Muscle layer of duodenum (tissue), 2 donors: Measurements from ENCODE around the gene SPZ1.
"Not testable (repeated sequence)": the region's sequence is repeated elsewhere in the genome, so short reads cannot be mapped to it uniquely, and the experiment has no call there.

Source experiments
- H3K27ac ChIP-seq: one replicate; pipeline ENCODE4 v1.7.0; 2013; ENCODE audit warnings: mild to moderate bottlenecking, low read length
- H3K27me3 ChIP-seq: one replicate; pipeline ENCODE4 v1.7.0; 2013; ENCODE audit warnings: low read depth, mild to moderate bottlenecking, control low read depth, low read length
- H3K36me3 ChIP-seq, 2 donors: one replicate each; pipeline ENCODE4 v1.7.0; 2013; ENCODE audit warnings: low read length in 2 of 2, control low read depth in 1 of 2, mild to moderate bottlenecking in 1 of 2; ENCODE audit not compliant: insufficient read depth in 2 of 2, control insufficient read depth in 1 of 2
- H3K4me1 ChIP-seq, 2 donors: one replicate each; pipeline ENCODE4 v1.7.0; 2013; ENCODE audit warnings: low read length in 2 of 2, mild to moderate bottlenecking in 2 of 2, control low read depth in 1 of 2, moderate library complexity in 1 of 2; ENCODE audit not compliant: insufficient read depth in 2 of 2, control insufficient read depth in 1 of 2
- H3K4me3 ChIP-seq, 2 donors: one replicate each; pipeline ENCODE4 v1.7.0; 2013; ENCODE audit warnings: low read length in 2 of 2, low read depth in 1 of 2, mild to moderate bottlenecking in 1 of 2
- H3K9me3 ChIP-seq, 2 donors: one replicate each; pipeline ENCODE4 v1.7.0; 2013; ENCODE audit warnings: low read length in 2 of 2, control low read depth in 1 of 2, mild to moderate bottlenecking in 1 of 2; ENCODE audit not compliant: control insufficient read depth in 1 of 2
- donor health status: healthy.

Gene SPZ1

DNA sequence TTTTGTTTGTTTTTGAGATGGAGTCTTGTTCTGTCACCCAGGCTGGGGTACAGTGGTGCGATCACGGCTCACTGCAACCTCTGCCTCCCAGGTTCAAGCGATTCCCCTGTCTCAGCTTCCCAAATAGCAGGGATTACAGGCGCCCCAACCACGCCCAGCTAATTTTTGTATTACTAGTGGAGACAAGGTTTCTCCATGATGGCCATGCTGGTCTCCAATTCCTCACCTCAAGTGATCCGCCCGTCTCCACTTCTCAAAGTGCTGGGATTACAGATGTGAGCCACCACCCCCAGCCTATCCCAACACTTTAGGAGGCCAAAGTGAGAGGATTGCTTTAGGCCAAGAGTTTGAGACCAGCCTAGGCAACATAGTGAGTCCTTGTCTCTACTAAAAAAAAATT, 19.3 kb downstream of the SPZ1 start:
- no peaks in the 10 kb centered on the region for H3K4me1 ChIP-seq
- no peaks in the 10 kb centered on the region for H3K36me3 ChIP-seq
- no peak overlapping the region for H3K4me3 ChIP-seq
- H3K27me3 ChIP-seq, result no peaks in the 10 kb centered on the region
- H3K9me3 ChIP-seq, result no peaks in the 10 kb centered on the region
- H3K27ac ChIP-seq, result no peak overlapping the region

DNA sequence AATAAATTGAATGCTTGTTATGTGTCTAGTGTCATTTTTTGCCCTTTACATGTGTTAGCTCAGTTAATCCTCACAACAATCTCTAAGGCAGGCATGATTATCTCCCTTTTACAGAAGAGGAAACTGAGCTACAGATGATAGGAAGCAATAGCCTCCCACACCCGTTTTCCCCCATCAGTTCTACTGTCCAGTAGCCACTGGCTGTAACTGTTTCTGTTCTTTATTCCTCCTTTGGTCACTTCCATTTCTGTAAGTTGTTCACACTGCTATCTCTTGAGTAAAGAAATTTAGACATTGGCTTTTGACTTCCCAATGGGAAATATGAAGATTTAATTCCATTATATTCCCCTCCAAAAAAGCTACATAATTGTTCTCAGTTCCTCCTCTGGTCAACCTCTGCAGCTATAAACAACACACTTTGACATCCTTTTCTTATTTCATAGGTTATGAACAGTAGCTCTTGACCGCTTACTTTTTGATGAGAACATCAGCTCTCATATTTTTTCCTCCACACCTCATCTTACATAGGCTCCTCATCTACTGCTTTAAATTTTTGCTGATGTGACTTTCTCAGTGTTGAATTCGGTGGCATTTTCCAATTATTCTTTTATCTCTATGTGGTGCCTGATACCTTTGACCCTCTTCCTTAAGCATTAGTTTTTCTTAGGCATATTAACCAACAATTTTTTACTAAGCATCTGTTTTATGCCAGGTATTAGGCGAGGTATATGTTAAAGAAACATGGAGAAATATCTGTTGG, 21.4 kb downstream of the SPZ1 start:
- Histone ChIP-seq H3K9me3 (no peaks in the 10 kb centered on the region), H3K4me3 (no peak overlapping the region), H3K36me3 (no peaks in the 10 kb centered on the region), H3K27ac (no peak overlapping the region), H3K4me1 (no peaks in the 10 kb centered on the region), H3K27me3 (no peaks in the 10 kb centered on the region)

- H3K9me3 ChIP-seq, result no peaks in the 10 kb centered on the region
- H3K27me3 ChIP-seq, result no peaks in the 10 kb centered on the region
- H3K27ac ChIP-seq, result no peak overlapping the region
Observed at GRCh38 chr5:80343067-80343466, 23.3 kb downstream of the SPZ1 start.

DNA sequence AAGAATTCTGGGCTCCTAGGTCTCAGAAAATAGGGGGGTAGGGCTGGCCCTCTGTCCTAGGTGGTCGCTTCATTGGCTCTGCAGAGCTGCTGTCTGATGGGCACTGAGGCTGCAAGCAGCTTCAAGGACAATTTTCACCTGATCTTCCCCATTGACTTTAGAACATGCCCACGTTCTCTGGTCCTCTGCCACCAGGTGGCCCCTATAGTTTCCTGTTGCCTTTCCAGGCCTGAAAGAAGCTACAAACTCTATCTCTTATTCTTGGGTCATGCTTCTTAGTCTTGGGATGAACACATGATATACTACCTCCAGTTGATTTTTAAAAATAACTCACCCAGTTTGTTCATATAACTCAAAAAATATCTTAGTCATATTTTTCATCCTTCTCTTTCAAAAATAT, 26.3 kb downstream of the SPZ1 start:
- Histone ChIP-seq H3K36me3 (no peaks in the 10 kb centered on the region), H3K9me3 (no peaks in the 10 kb centered on the region), H3K4me1 (no peaks in the 10 kb centered on the region), H3K4me3 (no peak overlapping the region), H3K27me3 (no peaks in the 10 kb centered on the region), H3K27ac (no peak overlapping the region)

More at GRCh38 chr5:80343067-80343466, 23.3 kb downstream of the SPZ1 start:
- no peak overlapping the region for H3K4me3 ChIP-seq
- no peaks in the 10 kb centered on the region for H3K36me3 ChIP-seq
- no peaks in the 10 kb centered on the region for H3K4me1 ChIP-seq

- H3K36me3 ChIP-seq, result no peaks in the 10 kb centered on the region
- no peak overlapping the region for H3K27ac ChIP-seq
- no peaks in the 10 kb centered on the region for H3K4me1 ChIP-seq
- H3K4me3 ChIP-seq, result no peak overlapping the region
- H3K27me3 ChIP-seq, result no peaks in the 10 kb centered on the region
- H3K9me3 ChIP-seq, result no peaks in the 10 kb centered on the region
Observed at GRCh38 chr5:80348171-80348570, 28.4 kb downstream of the SPZ1 start.

DNA sequence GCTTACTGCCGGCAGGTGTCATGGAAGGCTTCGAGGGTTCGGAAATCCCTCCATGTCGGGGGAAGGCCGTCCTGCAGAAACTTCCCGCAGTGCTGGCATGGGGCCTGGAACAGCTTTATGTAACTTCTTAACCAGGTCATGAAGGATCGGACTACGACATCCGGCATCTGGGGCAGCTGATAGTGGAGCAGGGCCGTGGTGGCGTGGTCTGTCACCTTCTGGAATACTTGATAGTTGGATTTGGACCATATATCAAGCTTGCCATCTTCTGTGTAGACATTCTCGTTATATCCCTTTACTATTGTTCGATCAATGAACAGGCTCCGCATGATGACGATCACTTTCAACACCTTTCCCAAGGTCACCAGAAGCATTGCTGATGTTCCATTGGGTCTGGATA, 31.2 kb downstream of the SPZ1 start:
- H3K36me3 ChIP-seq, H3K9me3 ChIP-seq, H3K27me3 ChIP-seq, H3K4me1 ChIP-seq, H3K27ac ChIP-seq, H3K4me3 ChIP-seq: not testable (repeated sequence)

- Histone ChIP-seq H3K4me3 (no peak overlapping the region), H3K27me3 (no peaks in the 10 kb centered on the region), H3K9me3 (no peaks in the 10 kb centered on the region), H3K27ac (no peak overlapping the region), H3K4me1 (no peaks in the 10 kb centered on the region), H3K36me3 (no peaks in the 10 kb centered on the region)
Observed at GRCh38 chr5:80355686-80356085, 35.9 kb downstream of the SPZ1 start.

GRCh38 chr5:80357671-80358070, 37.9 kb downstream of the SPZ1 start:
- Histone ChIP-seq H3K4me1 (no peaks in the 10 kb centered on the region), H3K27ac (no peak overlapping the region), H3K9me3 (no peaks in the 10 kb centered on the region), H3K4me3 (no peak overlapping the region), H3K27me3 (no peaks in the 10 kb centered on the region), H3K36me3 (no peaks in the 10 kb centered on the region)

GRCh38 chr5:80360914-80361444, 41.2 kb downstream of the SPZ1 start:
- no peaks in the 10 kb centered on the region for H3K36me3 ChIP-seq
- H3K4me3 ChIP-seq, result no peak overlapping the region
- H3K27ac ChIP-seq, result no peak overlapping the region
- H3K4me1 ChIP-seq, result no peaks in the 10 kb centered on the region
- H3K9me3 ChIP-seq, result no peaks in the 10 kb centered on the region
- no peaks in the 10 kb centered on the region for H3K27me3 ChIP-seq

DNA sequence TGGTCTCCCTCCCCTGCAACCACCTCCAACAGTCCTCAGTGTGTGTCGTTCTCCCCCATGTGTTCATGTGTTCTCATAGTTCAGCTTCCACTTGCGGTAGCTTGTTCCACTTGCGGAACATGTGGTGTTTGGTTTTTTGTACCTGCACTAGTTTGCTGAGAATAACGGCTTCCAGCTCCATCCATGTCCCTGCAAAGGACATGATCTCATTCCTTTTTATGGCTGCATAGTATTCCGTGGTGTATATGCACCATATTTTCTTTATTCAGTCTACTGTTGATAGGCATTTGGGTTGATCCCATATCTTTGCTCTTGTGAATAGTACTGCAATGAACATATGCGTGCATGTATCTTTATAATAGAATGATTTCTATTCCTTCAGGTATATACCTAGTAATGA, 45.1 kb downstream of the SPZ1 start:
- H3K4me3 ChIP-seq, result no peak overlapping the region
- H3K27ac ChIP-seq, result no peak overlapping the region
- H3K36me3 ChIP-seq, result no peaks in the 10 kb centered on the region
- H3K27me3 ChIP-seq, result no peaks in the 10 kb centered on the region
- H3K9me3 ChIP-seq, result no peaks in the 10 kb centered on the region
- H3K4me1 ChIP-seq, result no peaks in the 10 kb centered on the region

DNA sequence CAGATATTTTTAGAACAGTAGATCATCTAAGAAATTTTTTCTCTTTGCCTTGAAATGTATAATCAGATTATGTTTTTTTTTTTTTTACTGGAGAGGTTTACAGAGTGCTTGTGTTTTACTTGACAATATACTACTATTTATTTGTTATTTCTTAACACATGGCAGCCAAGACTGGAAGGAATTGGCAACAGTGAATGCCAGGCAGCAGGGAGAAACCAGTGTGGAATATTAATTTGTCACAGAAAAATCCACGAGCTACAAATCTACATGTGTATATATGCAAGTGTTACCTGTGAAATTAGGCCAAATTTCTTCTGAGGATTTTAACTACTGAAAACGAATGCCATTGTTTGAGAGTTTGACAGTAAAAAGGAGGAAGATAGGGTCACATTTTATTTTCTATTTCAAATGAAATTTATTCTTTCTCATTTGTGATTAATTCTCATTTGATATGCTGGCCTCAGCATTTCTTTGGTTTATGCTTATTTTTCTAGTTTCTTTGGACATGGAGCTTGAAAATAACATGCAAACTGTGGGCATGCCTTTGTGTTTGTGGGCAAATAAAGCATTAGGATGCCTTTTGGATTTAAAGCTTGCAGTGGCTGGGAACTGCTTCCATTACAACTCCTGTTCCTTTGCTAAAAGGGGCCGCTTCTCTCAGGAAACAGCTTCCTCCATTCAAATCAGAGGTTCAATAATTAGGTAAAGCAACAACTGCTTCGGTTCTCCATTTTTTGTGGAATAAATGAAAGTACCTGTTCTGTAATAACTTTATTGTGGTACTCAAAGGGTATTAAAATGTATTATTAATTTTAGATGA, 49.1 kb downstream of the SPZ1 start:
- Histone ChIP-seq H3K9me3 (no peaks in the 10 kb centered on the region), H3K4me1 (peaks cover 0 to 7% of the 10 kb centered on the region in 2 donors), H3K27ac (no peak overlapping the region), H3K27me3 (no peaks in the 10 kb centered on the region), H3K36me3 (no peaks in the 10 kb centered on the region), H3K4me3 (no peak overlapping the region)
